HG03575 (cell line): ENCODE results near the gene MYLK.
"Not testable (repeated sequence)": the region's sequence is repeated elsewhere in the genome, so short reads cannot be mapped to it uniquely, and the experiment has no call there.

Source experiments
- ATAC-seq: cut with Tn5 transposase; IDR thresholded peaks from one replicate; pipeline ENCODE4 v1.9.1; 2021; ENCODE audit not compliant: unreplicated experiment, insufficient number of reproducible peaks, low FRiP score; ENCODE audit errors: extremely low read depth

The MYLK gene

GRCh38 chr3:123605789-123606234, 278.3 kb downstream of the MYLK start:
- no peak for ATAC-seq

GRCh38 chr3:123603153-123603552, 281.0 kb downstream of the MYLK start:
- ATAC-seq = not testable (repeated sequence)

- ATAC-seq = no peak
Observed at GRCh38 chr3:123602325-123602724, 281.8 kb downstream of the MYLK start.

GRCh38 chr3:123600863-123601262, 283.3 kb downstream of the MYLK start:
- ATAC-seq = not testable (repeated sequence)

GRCh38 chr3:123597561-123597960, 286.6 kb downstream of the MYLK start:
- ATAC-seq = no peak

GRCh38 chr3:123595396-123596180, 288.5 kb downstream of the MYLK start:
- ATAC-seq = no peak

GRCh38 chr3:123593381-123593780, 290.8 kb downstream of the MYLK start:
- no peak for ATAC-seq

GRCh38 chr3:123590685-123591450, 293.3 kb downstream of the MYLK start:
- ATAC-seq = no peak

- ATAC-seq = no peak
Observed at GRCh38 chr3:123587401-123587800, 296.7 kb downstream of the MYLK start.

GRCh38 chr3:123586968-123587367, 297.2 kb downstream of the MYLK start:
- ATAC-seq = no peak

GRCh38 chr3:123586131-123586530, 298.0 kb downstream of the MYLK start:
- ATAC-seq = no peak

- peak; percentile 83 for ATAC-seq
Observed at GRCh38 chr3:123584988-123585937, 298.9 kb downstream of the MYLK start, which contains the start of gene HACD2. HACD2 (minus strand) TSS chr3:123585053; CDS start chr3:123585027, 26 bp downstream.

- no peak for ATAC-seq
Observed at GRCh38 chr3:123584284-123584987, 299.7 kb downstream of the MYLK start.

- ATAC-seq = no peak
Observed at GRCh38 chr3:123583561-123583960, 300.6 kb downstream of the MYLK start.

GRCh38 chr3:123582315-123582714, 301.8 kb downstream of the MYLK start:
- ATAC-seq = no peak

- no peak for ATAC-seq
Observed at GRCh38 chr3:123576122-123576521, 308.0 kb downstream of the MYLK start.

- ATAC-seq = no peak
Observed at GRCh38 chr3:123571973-123572365, 312.2 kb downstream of the MYLK start.

GRCh38 chr3:123571264-123571972, 312.7 kb downstream of the MYLK start:
- ATAC-seq = no peak
